Testis (tissue), 3 donors: ENCODE data around the gene TRPC4AP. TPM values are rescaled to one million over a fixed set of nuclear protein-coding genes. Genes with fewer than 3 reads are reported as not detected.

ENCODE experiments used
- DNase-seq: peaks from one replicate; pipeline ENCODE4 v3.0.0-alpha.2; 2019
- H3K27ac ChIP-seq, 2 donors: fragments of 200-600 bp; sonication (generic); one replicate each; pipeline ENCODE4 v1.5.1; 2019
- H3K27me3 ChIP-seq: fragments of 200-600 bp; sonication (generic); one replicate; pipeline ENCODE4 v1.5.1; 2019
- H3K36me3 ChIP-seq: fragments of 200-600 bp; sonication (generic); one replicate; pipeline ENCODE4 v1.5.1; 2017; ENCODE audit warnings: low read depth; ENCODE audit errors: missing control alignments
- H3K4me1 ChIP-seq: fragments of 200-600 bp; sonication (generic); one replicate; pipeline ENCODE4 v1.5.1; 2019
- H3K4me3 ChIP-seq, 2 donors: fragments of 200-600 bp; sonication (generic); one replicate each; pipeline ENCODE4 v1.5.1; 2017 to 2019
- H3K9me3 ChIP-seq: fragments of 200-600 bp; sonication (generic); one replicate; pipeline ENCODE4 v1.5.1; 2017
- POLR2A ChIP-seq: fragments of 450-650 bp; IDR thresholded peaks from one replicate; pipeline ENCODE4 v1.6.1; 2017; ENCODE audit warnings: antibody characterized with exemption, mild to moderate bottlenecking, moderate library complexity
- WGBS, 2 donors: methylation state at CpG; one replicate each; pipeline ENCODE4 v1.1.5; 2018; 5-methylcytosine and 5-hydroxymethylcytosine counted together
- intact Hi-C: fragments of 100-400 bp; cut with DNase I; formaldehyde crosslinking; loops from one replicate; pipeline ENCODE4 v1.15.1; 2023; ENCODE audit warnings: low total_unique reads
- polyA plus RNA-seq: library from polyadenylated mRNA; stranded (reverse); fragments of 350-450 nt; fragmentation: Illumina TruSeq; extraction: RNeasy Lipid Tissue Mini Kit (QIAGEN cat#74804); gene quantifications from one replicate; pipeline ENCODE4 v1.2.3, GENCODE V29; 2014; ENCODE audit warnings: low read depth, low replicate concordance; ENCODE audit not compliant: insufficient read depth
- total RNA-seq, 2 donors: library from RNA; depleted of rRNA; stranded (reverse); fragments of >200 nt; gene quantifications; one replicate each; pipeline ENCODE4 v1.2.3, GENCODE V29; 2016
- TF ChIP-seq, protein P1 (sequence below), 3 experiments: fragments of 450-650 bp in 2 of 3; fragments of 200-600 bp in 1 of 3; sonication (generic) in 1 of 3; IDR thresholded peaks; one replicate each; pipeline ENCODE4 v1.5.1; 2016 to 2019; ENCODE audit warnings: antibody characterized with exemption in 3 of 3, mild to moderate bottlenecking in 2 of 3, moderate library complexity in 1 of 3

The TRPC4AP gene
- total and polyA plus RNA-seq, 3 donors from 2014 or later: 68.8 to 78.4 (median 76.6) TPM

DNA sequence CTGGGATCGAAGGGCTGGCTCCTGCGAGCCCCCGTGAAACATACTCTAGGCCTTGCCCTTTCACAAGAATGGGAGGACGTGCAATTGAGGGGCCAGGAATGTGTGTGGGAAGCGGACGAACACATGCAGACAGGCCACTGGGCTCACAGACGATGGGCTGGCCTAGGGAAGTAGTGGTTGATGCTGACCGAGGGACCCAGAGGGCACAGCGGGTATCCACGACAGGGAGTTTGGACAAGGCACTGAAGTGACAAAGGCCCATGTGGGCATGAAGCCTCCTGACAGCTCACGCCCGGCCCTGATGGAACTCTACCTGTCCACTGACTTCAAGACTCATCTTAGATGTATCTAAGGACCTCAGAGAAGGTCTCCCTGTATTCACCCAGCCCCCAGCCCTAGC, 84.7 kb downstream of the TRPC4AP start:
- intact Hi-C loops: no loop called here
- DNase-seq: peak; percentile 13
- H3K27ac ChIP-seq: no peak overlapping the region

DNA sequence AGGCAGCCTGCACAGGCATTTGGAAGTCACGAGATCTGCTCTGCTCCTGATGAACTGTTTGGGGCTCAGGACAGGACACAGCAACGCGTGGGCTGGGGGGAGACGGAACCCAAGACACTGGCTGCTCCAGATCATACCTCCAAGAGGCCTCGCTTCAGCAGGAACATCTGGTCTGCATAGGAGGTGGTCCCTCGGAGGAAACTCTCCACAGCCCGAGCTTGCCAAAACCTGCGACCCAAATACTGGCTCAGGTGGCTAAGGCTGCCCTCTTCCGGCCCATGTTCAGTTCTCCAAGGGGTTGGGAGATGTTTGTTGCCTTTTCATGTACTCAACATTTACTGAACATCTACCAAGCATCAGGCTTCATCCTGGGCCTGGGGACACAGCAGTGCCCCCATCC, 85.2 kb downstream of the TRPC4AP start:
- Histone ChIP-seq H3K9me3 (no peaks in the 10 kb centered on the region), H3K27ac (peak overlapping the region in 1 of 2 donors; percentile 25), H3K4me3 (no peak overlapping the region), H3K36me3 (peaks cover 4% of the 10 kb centered on the region), H3K4me1 (no peaks in the 10 kb centered on the region), H3K27me3 (no peaks in the 10 kb centered on the region)
- WGBS, 2 donors: 65 to 67% methylated on average over 9 of the region's 9 CpGs
- intact Hi-C loops: no loop called here
- DNase-seq: peak; percentile 14
- no peak for TF ChIP-seq POLR2A
- TF ChIP-seq, protein P1, sequence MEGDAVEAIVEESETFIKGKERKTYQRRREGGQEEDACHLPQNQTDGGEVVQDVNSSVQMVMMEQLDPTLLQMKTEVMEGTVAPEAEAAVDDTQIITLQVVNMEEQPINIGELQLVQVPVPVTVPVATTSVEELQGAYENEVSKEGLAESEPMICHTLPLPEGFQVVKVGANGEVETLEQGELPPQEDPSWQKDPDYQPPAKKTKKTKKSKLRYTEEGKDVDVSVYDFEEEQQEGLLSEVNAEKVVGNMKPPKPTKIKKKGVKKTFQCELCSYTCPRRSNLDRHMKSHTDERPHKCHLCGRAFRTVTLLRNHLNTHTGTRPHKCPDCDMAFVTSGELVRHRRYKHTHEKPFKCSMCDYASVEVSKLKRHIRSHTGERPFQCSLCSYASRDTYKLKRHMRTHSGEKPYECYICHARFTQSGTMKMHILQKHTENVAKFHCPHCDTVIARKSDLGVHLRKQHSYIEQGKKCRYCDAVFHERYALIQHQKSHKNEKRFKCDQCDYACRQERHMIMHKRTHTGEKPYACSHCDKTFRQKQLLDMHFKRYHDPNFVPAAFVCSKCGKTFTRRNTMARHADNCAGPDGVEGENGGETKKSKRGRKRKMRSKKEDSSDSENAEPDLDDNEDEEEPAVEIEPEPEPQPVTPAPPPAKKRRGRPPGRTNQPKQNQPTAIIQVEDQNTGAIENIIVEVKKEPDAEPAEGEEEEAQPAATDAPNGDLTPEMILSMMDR (IDR thresholded peaks at IDR 0.05): no peak

More for the DNA sequence above, 84.7 kb downstream of the TRPC4AP start:
- H3K27me3 ChIP-seq: no peaks in the 10 kb centered on the region
- H3K4me3 ChIP-seq: no peak overlapping the region
- 82 to 87% methylated on average over 8 to 12 of the region's 12 CpGs for WGBS, 2 donors
- H3K9me3 ChIP-seq: no peaks in the 10 kb centered on the region
- no peaks in the 10 kb centered on the region for H3K4me1 ChIP-seq
- TF ChIP-seq POLR2A: no peak
- TF ChIP-seq, protein P1 (IDR thresholded peaks at IDR 0.05): no peak
- peaks cover 4% of the 10 kb centered on the region for H3K36me3 ChIP-seq

DNA sequence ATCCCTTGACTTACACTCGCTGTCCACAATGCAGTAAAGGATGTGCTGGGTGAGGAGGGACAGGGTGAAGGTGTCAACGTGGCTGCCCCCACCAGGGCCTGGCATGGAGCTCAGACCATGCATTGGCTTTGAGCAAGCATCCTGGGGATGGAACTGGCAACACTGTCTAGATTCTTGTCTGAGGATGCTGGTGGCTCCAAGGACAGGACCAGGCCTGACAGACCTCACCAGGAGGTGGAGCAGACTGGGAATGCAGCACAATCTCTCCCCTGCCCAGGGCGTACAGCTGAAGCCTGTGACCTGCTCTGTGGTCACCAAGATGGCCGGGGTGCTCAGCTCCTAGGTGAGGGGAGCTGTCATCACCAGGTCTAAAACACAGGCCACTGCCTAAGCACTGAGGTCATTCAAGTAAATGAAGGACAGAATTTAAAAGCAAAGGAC, 86.1 kb downstream of the TRPC4AP start:
- intact Hi-C loops: no loop called here
- peaks cover 4% of the 10 kb centered on the region for H3K36me3 ChIP-seq
- H3K27me3 ChIP-seq: no peaks in the 10 kb centered on the region
- H3K4me1 ChIP-seq: no peaks in the 10 kb centered on the region
- peak; percentile 8 for DNase-seq
- H3K27ac ChIP-seq: no peak overlapping the region
- 73 to 100% methylated on average over 1 to 4 of the region's 4 CpGs for WGBS, 2 donors
- H3K4me3 ChIP-seq: no peak overlapping the region
- H3K9me3 ChIP-seq: no peaks in the 10 kb centered on the region
- TF ChIP-seq POLR2A: no peak
- TF ChIP-seq, protein P1 (IDR thresholded peaks at IDR 0.05): no peak

DNA sequence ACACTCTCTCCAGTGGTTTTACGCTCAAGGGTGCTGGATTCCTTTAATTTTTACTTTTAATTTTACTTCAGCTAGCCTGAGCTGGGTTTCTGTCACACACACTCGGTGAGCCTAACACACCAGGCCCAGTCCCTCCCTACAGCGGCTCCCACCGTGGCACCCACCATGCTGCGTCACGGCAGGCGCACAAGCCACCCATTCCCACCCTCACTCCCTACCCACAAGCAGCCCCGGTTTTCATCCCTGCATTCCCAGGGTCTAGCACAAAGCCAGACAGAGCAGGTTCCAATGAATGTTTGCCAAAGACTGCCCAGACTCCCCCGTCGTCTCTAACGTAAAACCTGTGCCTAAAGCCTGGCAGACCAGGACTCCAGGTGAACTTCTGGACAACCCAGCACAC, 86.6 kb downstream of the TRPC4AP start:
- H3K27me3 ChIP-seq: no peaks in the 10 kb centered on the region
- H3K9me3 ChIP-seq: no peaks in the 10 kb centered on the region
- no peak overlapping the region for H3K4me3 ChIP-seq
- no peak for TF ChIP-seq POLR2A
- TF ChIP-seq, protein P1 (IDR thresholded peaks at IDR 0.05): no peak
- 80 to 89% methylated on average over 8 to 11 of the region's 11 CpGs for WGBS, 2 donors
- peaks cover 4% of the 10 kb centered on the region for H3K36me3 ChIP-seq
- DNase-seq: peak; percentile 9
- H3K27ac ChIP-seq: no peak overlapping the region
- no peaks in the 10 kb centered on the region for H3K4me1 ChIP-seq
- intact Hi-C loops: no loop called here

DNA sequence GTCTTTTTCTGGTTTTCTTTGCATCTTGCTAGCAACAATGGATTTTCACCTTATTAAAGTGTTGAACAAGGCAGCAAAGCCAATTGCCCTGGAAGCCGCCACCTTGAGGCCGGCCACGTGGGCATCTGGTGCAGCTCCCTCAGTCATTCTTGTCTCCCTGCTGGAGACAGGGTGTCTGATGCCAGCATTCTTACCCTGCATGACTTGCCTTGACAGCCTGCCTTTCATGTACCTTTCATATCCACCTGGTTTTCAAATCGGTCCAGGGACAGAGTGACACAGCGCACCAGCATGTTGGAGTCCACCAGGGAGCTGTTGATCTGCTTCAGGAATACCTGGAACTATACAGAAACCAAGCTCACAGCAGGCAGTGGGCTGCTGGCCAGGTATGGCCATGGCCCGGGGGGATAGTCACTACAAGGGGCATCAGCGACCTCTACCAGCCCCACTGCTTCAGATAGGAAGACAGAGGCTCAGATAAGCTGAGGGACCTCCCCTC, 87.1 kb downstream of the TRPC4AP start:
- DNase-seq: peak; percentile 5
- intact Hi-C loops: no loop called here
- 80 to 88% methylated on average over 7 of the region's 7 CpGs for WGBS, 2 donors
- Histone ChIP-seq H3K4me1 (no peaks in the 10 kb centered on the region), H3K4me3 (no peak overlapping the region), H3K36me3 (peaks cover 4% of the 10 kb centered on the region), H3K27ac (no peak overlapping the region), H3K27me3 (no peaks in the 10 kb centered on the region), H3K9me3 (no peaks in the 10 kb centered on the region)
- TF ChIP-seq, protein P1 (IDR thresholded peaks at IDR 0.05): no peak
- TF ChIP-seq POLR2A: no peak
